ENCODE results near the gene DYDC2. TPM values are rescaled to one million over a fixed set of nuclear protein-coding genes. Genes with fewer than 3 reads are reported as not detected.

Gene DYDC2, protein sequence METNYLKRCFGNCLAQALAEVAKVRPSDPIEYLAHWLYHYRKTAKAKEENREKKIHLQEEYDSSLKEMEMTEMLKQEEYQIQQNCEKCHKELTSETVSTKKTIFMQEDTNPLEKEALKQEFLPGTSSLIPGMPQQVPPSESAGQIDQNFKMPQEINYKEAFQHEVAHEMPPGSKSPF
- 4.6 TPM for polyA plus RNA-seq (2013, experiment 1 of 2)
- polyA plus RNA-seq (2013, experiment 2 of 2), result 4.4 TPM

- no peaks in the 10 kb centered on the region for H3K9me3 ChIP-seq (ENCODE audit: insufficient read depth, low read depth, low read length)
- H3K36me3 ChIP-seq (ENCODE audit: insufficient read depth, low read length), result no peaks in the 10 kb centered on the region
- H3K4me3 ChIP-seq (ENCODE audit: low read length), result peak within 1 kb of the TSS; percentile 61
- H3K27me3 ChIP-seq (ENCODE audit: insufficient read depth, low read length), result peaks cover 34% of the 10 kb centered on the region
- H3K4me1 ChIP-seq (ENCODE audit: insufficient read depth, low read length), result 0 out of 2 replicates have a peak, but pooled peaks cover 3% of the 10 kb centered on the region
- WGBS, result 1% methylated on average over 43 of the region's 43 CpGs
- no peak within 1 kb of the TSS for H3K27ac ChIP-seq (ENCODE audit: low read depth, low read length)
- peak within 1 kb of the TSS; percentile 62 for H3K9ac ChIP-seq (ENCODE audit: low read depth, low read length)
Observed at GRCh38 chr10:80356563-80356988, at the start of gene DYDC2, which contains the start of gene DYDC1. DYDC2 (plus strand) TSS chr10:80356781; CDS start chr10:80362444, 5,663 bp downstream. DYDC1 (minus strand) TSS chr10:80356755; CDS start chr10:80352601, 4,154 bp downstream.

- no peak overlapping the region for H3K27ac ChIP-seq (ENCODE audit: low read depth, low read length)
- H3K4me3 ChIP-seq (ENCODE audit: low read length), result no peak overlapping the region
- no peak overlapping the region for H3K9ac ChIP-seq (ENCODE audit: low read depth, low read length)
- no peaks in the 10 kb centered on the region for H3K9me3 ChIP-seq (ENCODE audit: insufficient read depth, low read depth, low read length)
- no peaks in the 10 kb centered on the region for H3K4me1 ChIP-seq (ENCODE audit: insufficient read depth, low read length)
- 82% methylated on average over 5 of the region's 5 CpGs for WGBS
- H3K27me3 ChIP-seq (ENCODE audit: insufficient read depth, low read length), result no peaks in the 10 kb centered on the region
- H3K36me3 ChIP-seq (ENCODE audit: insufficient read depth, low read length), result no peaks in the 10 kb centered on the region
Observed at GRCh38 chr10:80313523-80313922, 43.1 kb upstream of the DYDC2 start.

- Histone ChIP-seq H3K36me3 (ENCODE audit: insufficient read depth, low read length) (no peaks in the 10 kb centered on the region), H3K9me3 (ENCODE audit: insufficient read depth, low read depth, low read length) (no peaks in the 10 kb centered on the region), H3K9ac (ENCODE audit: low read depth, low read length) (no peak overlapping the region), H3K27me3 (ENCODE audit: insufficient read depth, low read length) (no peaks in the 10 kb centered on the region), H3K27ac (ENCODE audit: low read depth, low read length) (no peak overlapping the region), H3K4me1 (ENCODE audit: insufficient read depth, low read length) (no peaks in the 10 kb centered on the region), H3K4me3 (ENCODE audit: low read length) (no peak overlapping the region)
- 98% methylated on average over 21 of the region's 21 CpGs for WGBS
Observed at GRCh38 chr10:80315391-80315790, 41.2 kb upstream of the DYDC2 start.

DNA sequence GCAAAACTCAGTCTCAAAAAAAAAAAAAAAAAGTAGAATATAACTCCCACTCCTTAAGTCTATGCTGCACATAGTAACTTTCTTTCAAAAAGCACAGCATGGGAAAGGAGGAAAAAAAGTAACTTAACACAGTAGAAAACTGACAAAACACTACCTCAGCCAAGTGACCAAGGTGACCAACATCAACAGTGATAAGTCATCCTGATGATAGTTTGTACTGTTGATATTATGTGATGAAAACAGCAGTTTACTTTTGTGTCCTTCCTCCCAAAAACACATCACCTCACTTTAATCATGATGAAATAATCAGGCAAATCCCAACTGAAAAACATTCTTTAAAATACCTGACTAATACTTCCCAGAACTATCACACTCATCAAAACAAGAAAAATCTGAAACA lies 37.8 kb upstream of the DYDC2 start:
- no peaks in the 10 kb centered on the region for H3K4me1 ChIP-seq (ENCODE audit: insufficient read depth, low read length)
- H3K27me3 ChIP-seq (ENCODE audit: insufficient read depth, low read length), result no peaks in the 10 kb centered on the region
- no peaks in the 10 kb centered on the region for H3K36me3 ChIP-seq (ENCODE audit: insufficient read depth, low read length)
- no peak overlapping the region for H3K4me3 ChIP-seq (ENCODE audit: low read length)
- H3K27ac ChIP-seq (ENCODE audit: low read depth, low read length), result no peak overlapping the region
- H3K9me3 ChIP-seq (ENCODE audit: insufficient read depth, low read depth, low read length), result no peaks in the 10 kb centered on the region
- H3K9ac ChIP-seq (ENCODE audit: low read depth, low read length), result no peak overlapping the region

GRCh38 chr10:80319318-80319717 lies 37.3 kb upstream of the DYDC2 start:
- WGBS, result 100% methylated on average over 2 of the region's 2 CpGs
- Histone ChIP-seq H3K4me1 (ENCODE audit: insufficient read depth, low read length) (no peaks in the 10 kb centered on the region), H3K9ac (ENCODE audit: low read depth, low read length) (no peak overlapping the region), H3K27me3 (ENCODE audit: insufficient read depth, low read length) (no peaks in the 10 kb centered on the region), H3K27ac (ENCODE audit: low read depth, low read length) (no peak overlapping the region), H3K4me3 (ENCODE audit: low read length) (no peak overlapping the region), H3K9me3 (ENCODE audit: insufficient read depth, low read depth, low read length) (no peaks in the 10 kb centered on the region), H3K36me3 (ENCODE audit: insufficient read depth, low read length) (no peaks in the 10 kb centered on the region)

DNA sequence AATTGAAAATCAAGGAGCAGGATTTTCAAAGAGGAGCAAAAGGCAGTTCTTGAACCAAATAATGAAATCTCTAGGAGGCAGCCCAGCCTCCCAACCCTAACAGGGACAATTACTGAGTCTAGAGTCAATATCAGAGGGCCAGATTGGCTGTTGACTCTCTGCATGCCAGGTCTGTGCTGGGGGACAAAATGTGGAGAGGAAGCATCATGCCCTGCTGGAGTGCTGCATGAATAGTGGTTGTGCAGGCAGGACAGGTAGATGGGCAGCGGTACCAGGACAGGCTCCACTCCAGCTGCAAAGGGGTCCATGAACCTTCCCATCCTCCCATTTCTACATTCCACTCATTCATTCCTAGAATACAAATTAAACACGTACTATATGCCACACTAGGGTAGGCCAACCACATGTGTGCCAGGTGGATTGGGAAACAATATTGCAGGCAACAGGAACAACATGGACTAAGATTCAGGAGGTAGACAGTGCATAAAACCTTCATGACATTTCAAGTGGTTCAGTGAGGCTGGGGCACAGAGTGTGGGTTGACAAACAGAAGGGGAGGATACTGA lies 36.8 kb upstream of the DYDC2 start:
- Histone ChIP-seq H3K36me3 (ENCODE audit: insufficient read depth, low read length) (no peaks in the 10 kb centered on the region), H3K4me3 (ENCODE audit: low read length) (no peak overlapping the region), H3K4me1 (ENCODE audit: insufficient read depth, low read length) (0 out of 2 replicates have a peak, but pooled peaks cover under 1% of the 10 kb centered on the region), H3K9me3 (ENCODE audit: insufficient read depth, low read depth, low read length) (no peaks in the 10 kb centered on the region), H3K9ac (ENCODE audit: low read depth, low read length) (no peak overlapping the region), H3K27me3 (ENCODE audit: insufficient read depth, low read length) (no peaks in the 10 kb centered on the region), H3K27ac (ENCODE audit: low read depth, low read length) (no peak overlapping the region)
- WGBS, result 94% methylated on average over 2 of the region's 2 CpGs

GRCh38 chr10:80320377-80320776 lies 36.2 kb upstream of the DYDC2 start:
- Histone ChIP-seq H3K36me3 (ENCODE audit: insufficient read depth, low read length) (no peaks in the 10 kb centered on the region), H3K4me3 (ENCODE audit: low read length) (no peak overlapping the region), H3K9ac (ENCODE audit: low read depth, low read length) (no peak overlapping the region), H3K27me3 (ENCODE audit: insufficient read depth, low read length) (no peaks in the 10 kb centered on the region), H3K27ac (ENCODE audit: low read depth, low read length) (no peak overlapping the region), H3K4me1 (ENCODE audit: insufficient read depth, low read length) (peaks cover 5% of the 10 kb centered on the region; the same call in 1 of the 2 replicates), H3K9me3 (ENCODE audit: insufficient read depth, low read depth, low read length) (no peaks in the 10 kb centered on the region)

DNA sequence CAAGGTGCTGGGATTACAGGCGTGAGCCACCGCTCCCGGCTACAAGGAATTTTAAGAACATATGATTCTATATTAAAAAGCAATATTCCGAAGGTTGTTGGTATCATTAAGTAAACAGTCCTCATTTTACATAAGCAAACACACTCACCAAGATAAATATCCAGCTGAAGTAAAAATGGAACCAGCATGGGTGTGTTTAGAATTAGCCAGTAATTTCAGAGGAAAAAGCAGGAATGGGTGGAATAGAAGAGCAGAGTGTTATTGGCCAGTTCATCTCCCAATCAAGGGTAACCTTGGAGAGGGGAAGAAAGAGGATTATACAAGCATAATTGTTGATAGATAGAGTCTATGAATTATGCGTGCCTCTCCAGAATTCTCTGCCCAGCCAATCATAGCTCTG lies 35.4 kb upstream of the DYDC2 start:
- no peaks in the 10 kb centered on the region for H3K36me3 ChIP-seq (ENCODE audit: insufficient read depth, low read length)
- no peak overlapping the region for H3K27ac ChIP-seq (ENCODE audit: low read depth, low read length)
- WGBS, result 87% methylated on average over 2 of the region's 5 CpGs
- H3K4me1 ChIP-seq (ENCODE audit: insufficient read depth, low read length), result peaks cover 5% of the 10 kb centered on the region; the same call in 1 of the 2 replicates
- H3K27me3 ChIP-seq (ENCODE audit: insufficient read depth, low read length), result no peaks in the 10 kb centered on the region
- no peaks in the 10 kb centered on the region for H3K9me3 ChIP-seq (ENCODE audit: insufficient read depth, low read depth, low read length)
- H3K9ac ChIP-seq (ENCODE audit: low read depth, low read length), result no peak overlapping the region
- no peak overlapping the region for H3K4me3 ChIP-seq (ENCODE audit: low read length)

- no peaks in the 10 kb centered on the region for H3K36me3 ChIP-seq (ENCODE audit: insufficient read depth, low read length)
- peaks cover 5% of the 10 kb centered on the region; the same call in 1 of the 2 replicates for H3K4me1 ChIP-seq (ENCODE audit: insufficient read depth, low read length)
- no peak overlapping the region for H3K27ac ChIP-seq (ENCODE audit: low read depth, low read length)
- H3K9ac ChIP-seq (ENCODE audit: low read depth, low read length), result no peak overlapping the region
- H3K27me3 ChIP-seq (ENCODE audit: insufficient read depth, low read length), result no peaks in the 10 kb centered on the region
- 100% methylated on average over 1 of the region's 2 CpGs for WGBS
- H3K4me3 ChIP-seq (ENCODE audit: low read length), result no peak overlapping the region
- no peaks in the 10 kb centered on the region for H3K9me3 ChIP-seq (ENCODE audit: insufficient read depth, low read depth, low read length)
Observed at GRCh38 chr10:80322158-80322557, 34.4 kb upstream of the DYDC2 start.

DNA sequence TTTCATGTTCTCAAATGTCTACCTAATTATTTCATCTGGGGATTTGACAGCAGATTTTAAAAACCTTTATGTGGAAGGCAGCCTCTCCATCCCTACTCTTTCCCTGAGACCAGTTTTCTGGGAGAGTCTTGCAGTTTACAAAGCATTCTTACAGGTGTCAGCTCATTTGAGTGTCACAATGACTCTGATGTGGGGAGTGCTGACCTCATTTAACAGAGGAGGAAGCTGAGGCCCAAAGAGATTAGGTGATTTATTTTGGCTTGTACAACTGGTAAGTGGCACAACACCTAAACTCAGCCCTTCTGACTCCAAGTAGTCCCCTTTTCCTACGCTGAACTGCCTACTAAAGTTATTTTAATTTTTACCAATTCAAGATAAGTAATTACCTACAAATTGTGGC lies 33.9 kb upstream of the DYDC2 start:
- Histone ChIP-seq H3K36me3 (ENCODE audit: insufficient read depth, low read length) (no peaks in the 10 kb centered on the region), H3K4me1 (ENCODE audit: insufficient read depth, low read length) (peaks cover 5% of the 10 kb centered on the region; the same call in 1 of the 2 replicates), H3K9me3 (ENCODE audit: insufficient read depth, low read depth, low read length) (no peaks in the 10 kb centered on the region), H3K9ac (ENCODE audit: low read depth, low read length) (no peak overlapping the region), H3K27ac (ENCODE audit: low read depth, low read length) (no peak overlapping the region), H3K4me3 (ENCODE audit: low read length) (no peak overlapping the region), H3K27me3 (ENCODE audit: insufficient read depth, low read length) (no peaks in the 10 kb centered on the region)
- 100% methylated on average over 1 of the region's 1 CpG for WGBS

DNA sequence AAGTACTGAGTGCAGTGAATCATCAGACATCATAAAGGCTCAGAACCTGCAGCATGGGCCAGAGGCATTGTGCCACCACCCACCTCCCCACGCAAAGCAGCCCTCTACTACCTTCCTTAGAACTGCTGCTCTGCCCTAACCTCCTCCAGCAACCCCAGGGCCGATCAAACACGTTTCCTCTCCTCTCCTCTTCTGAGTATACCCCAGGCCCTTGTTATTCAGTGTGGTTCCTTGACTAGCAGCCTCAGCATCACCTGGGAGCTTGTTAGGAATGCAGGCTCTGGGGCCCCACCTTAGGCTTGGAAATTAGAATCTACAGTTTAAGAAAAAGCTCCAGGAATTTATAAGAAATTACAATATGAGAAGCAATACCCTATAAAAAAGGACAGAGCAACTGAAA lies 33.3 kb upstream of the DYDC2 start:
- Histone ChIP-seq H3K36me3 (ENCODE audit: insufficient read depth, low read length) (no peaks in the 10 kb centered on the region), H3K9me3 (ENCODE audit: insufficient read depth, low read depth, low read length) (no peaks in the 10 kb centered on the region), H3K27ac (ENCODE audit: low read depth, low read length) (no peak overlapping the region), H3K9ac (ENCODE audit: low read depth, low read length) (no peak overlapping the region), H3K4me3 (ENCODE audit: low read length) (no peak overlapping the region), H3K27me3 (ENCODE audit: insufficient read depth, low read length) (no peaks in the 10 kb centered on the region), H3K4me1 (ENCODE audit: insufficient read depth, low read length) (peaks cover 5% of the 10 kb centered on the region; the same call in 1 of the 2 replicates)
- 69% methylated on average over 3 of the region's 3 CpGs for WGBS

Measured in HUES64 (cell line).